ENCODE results near the gene ZNF160. TPM values are rescaled to one million over a fixed set of nuclear protein-coding genes. Genes with fewer than 3 reads are reported as not detected.
"Not testable (repeated sequence)": the region's sequence is repeated elsewhere in the genome, so short reads cannot be mapped to it uniquely, and the experiment has no call there.

Gene ZNF160
- polyA plus RNA-seq (ENCODE audit: insufficient read length): 19.4 TPM

DNA sequence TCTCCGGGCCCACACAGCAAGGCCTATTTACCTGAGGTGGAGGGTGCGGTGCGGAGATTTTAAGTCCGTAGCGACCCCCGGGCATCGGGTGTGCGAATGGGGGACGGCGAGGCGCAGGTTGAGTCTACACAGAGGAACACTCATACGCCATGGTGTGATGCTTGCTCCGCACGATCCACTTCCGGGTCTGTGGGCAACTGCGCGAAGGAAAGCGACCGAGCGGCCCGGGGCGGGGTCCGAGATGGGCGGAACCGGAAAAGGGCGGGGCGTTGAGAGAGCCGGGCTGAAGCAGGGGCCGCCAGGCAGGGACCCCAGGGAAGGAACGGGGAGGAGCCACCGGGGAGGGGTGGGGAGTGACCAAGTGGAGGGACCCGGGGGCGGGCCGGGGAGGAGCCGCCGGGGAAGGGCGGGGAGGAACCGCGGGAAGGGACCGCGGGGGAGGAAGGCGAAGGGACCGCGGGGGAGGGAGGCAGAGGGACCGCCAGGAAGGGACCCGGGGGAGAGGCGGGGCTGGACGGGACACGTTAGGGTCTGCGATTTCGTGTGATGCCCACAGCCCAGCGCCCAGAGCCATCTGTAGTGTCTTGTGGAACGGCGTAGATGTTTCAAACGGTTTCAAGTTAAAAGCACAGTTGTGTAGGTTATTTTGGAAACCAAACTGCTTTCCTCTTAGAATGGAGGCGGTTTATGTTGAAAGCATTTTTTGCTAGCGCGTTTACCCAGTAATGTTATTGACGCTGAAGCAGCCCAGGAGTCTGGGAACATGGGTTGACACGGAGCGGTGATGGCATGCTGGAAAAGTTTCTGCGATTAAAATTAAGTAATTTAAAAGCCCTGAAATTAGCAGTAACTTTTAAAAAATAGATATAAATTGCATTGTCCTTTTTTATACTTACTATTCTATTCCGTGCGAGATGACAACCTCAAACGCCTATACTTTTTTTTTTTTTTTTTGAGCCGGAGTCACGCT, at the start of gene ZNF160:
Gene ZNF160 (minus strand): TSS at position 189 of the 970 bp plus-strand sequence. CDS start 17,146 bp downstream, outside the sequence.
- peak; percentile 90 for DNase-seq (ENCODE audit: low read depth)

DNA sequence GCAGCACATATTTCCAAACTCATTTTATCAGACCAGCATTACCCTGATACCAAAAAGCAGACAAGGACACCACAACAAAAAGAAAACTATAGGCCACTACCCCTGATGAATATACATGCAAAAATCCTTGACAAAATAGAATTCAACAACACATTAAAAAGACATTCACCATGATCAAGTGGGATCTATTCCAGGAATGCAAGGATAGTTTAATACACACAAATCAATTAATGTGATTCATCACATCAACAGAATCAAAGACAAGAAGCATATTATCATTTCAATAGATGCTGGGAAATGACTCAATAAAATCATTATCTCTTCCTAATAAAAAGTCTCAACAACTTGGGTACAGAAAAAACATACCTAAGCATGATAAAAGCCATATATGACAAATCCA, 44.4 kb upstream of the ZNF160 start:
- DNase-seq (ENCODE audit: low read depth): no peak

DNA sequence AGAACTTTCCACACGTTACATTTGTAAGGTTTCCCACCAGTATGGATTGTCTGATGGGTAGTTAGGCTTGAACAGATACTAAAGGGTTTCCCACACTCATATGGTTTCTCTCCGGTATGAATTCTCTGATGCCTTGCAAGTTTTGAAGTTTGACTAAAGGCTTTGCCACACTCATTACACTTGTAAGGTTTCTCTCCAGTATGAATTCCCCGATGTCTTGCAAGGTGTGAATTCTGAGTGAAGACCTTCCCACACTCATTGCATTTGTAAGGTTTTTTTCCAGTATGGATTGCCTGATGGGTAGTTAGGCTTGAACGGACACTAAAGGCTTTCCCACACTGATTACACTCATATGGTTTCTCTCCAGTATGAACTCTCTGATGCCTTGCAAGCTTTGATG, 37.1 kb upstream of the ZNF160 start:
- no peak for DNase-seq (ENCODE audit: low read depth)

DNA sequence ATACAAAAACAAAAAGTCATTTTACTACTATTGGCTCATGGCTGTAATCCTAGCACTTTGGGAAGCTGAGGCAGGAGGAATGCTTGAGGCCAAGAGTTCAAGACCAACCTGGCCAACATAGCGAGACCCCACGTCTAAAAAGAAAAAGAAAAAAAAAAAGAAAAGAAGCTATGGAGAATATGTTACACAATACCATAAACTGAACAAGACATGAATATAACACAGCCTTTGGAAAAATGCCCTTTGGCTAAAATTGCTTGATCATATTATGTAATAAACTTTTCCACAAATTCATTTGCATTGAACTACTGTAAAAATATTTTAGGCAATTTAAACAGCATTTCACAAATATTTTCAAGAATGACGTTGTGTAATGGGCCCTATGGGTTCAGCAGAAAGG, 33.2 kb upstream of the ZNF160 start:
- DNase-seq (ENCODE audit: low read depth): no peak

DNA sequence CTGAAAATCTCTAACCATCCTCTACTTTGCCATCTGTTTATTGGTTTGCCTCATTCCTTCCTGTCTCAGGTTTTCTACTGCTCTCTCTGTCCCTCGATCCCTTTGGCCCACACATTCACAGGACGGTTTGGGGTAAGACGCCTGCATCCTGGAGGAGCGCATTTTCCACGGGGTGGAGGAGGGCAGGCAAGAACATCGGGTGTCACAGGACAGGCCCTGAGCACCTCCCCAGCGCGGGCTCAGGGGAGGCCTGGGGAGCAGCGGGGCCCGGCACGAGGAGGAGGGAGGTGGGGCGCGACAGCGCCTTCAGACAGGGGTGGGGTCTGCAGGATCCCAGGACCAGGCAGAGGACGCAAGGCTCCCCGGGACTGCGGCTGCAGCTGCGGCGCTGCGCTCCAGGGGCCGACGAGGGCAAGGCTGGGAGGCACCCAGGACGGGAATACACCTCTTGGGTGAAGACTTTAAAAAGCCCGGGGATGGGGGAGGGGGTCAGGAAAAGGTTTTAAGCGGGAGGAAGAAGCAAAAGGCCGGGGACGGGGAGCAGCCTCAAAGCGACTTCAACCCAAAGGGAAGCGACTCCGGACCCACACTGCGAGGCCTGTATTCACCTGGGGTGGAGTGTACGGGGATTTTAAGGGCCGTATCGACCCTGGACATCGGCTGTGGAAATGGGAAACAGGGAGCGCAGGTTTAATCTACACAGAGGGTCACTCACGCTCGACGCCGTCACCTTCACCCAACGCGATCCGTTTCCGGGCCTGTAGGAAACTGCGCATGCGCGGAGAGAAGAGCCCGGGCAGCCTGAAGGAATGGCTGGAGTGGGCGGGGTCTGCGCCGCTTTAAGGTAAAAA, 29.1 kb upstream of the ZNF160 start, which contains the start of gene ZNF415:
Gene ZNF415 (minus strand): TSS at position 770 of the 851 bp plus-strand sequence. CDS start 10,234 bp downstream, outside the sequence.
- DNase-seq (ENCODE audit: low read depth): peak; percentile 48

DNA sequence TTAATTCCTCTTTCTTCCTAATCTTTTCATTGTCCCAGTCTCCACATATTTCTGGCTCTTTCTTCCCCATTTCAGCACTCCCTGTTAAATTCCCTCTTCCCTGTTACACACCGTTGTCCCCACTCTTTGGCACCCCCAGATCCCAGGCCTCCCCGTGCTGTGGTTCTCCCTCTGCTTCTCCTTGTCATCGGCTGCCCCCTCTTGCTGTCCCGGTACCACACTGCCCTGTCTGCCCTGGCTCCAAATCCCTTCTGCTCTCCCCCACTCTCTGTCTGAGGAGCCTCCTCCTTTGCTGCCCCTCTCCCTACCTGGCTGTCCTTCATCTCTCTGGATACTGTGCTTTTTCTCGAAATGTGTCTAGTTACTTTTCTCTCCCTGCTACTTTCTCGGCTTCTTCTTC, 28.5 kb upstream of the ZNF160 start:
- DNase-seq (ENCODE audit: low read depth): no peak

DNA sequence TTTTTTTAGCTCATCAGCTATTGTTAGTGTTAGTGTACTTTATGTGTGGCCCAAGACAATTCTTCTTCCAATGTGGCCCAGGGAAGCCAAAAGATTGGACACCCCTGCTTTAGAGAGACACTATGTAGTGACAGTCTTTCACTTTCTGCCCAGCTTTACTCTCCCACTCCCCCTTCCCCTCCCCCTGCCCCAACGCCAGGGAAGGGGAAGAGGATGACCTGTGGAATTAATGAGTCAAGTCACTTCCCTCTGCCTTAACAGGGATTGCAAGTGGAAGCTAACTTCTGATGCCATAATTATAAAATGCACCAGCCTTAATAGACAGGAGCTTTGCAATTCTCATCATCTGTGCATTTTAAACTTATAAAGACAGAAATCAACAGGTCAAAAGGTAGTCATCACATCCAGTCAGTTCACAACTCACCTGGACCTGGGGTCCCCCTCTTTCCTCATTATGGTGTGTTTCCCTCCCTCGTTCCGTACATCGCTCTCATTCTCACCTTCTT, 27.9 kb upstream of the ZNF160 start:
- no peak for DNase-seq (ENCODE audit: low read depth)

DNA sequence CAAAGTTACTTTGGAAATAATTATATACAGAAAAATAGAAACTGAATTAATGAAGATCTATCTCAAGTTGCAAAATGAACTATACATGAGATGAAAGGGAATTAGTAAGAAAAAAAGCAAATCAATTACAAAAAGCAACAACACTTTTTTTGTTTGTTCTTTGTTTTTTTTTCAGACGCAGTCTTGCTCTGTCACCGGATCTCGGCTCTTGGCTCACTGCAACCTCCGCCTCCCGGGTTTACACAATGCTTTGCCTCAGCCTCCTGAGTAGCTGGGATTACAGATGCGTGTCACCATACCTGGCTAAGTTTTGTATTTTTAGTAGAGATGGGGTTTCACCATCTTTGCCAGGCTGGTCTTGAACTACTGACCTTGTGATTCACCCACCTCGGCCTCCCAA, 27.3 kb upstream of the ZNF160 start:
- no peak for DNase-seq (ENCODE audit: low read depth)

DNA sequence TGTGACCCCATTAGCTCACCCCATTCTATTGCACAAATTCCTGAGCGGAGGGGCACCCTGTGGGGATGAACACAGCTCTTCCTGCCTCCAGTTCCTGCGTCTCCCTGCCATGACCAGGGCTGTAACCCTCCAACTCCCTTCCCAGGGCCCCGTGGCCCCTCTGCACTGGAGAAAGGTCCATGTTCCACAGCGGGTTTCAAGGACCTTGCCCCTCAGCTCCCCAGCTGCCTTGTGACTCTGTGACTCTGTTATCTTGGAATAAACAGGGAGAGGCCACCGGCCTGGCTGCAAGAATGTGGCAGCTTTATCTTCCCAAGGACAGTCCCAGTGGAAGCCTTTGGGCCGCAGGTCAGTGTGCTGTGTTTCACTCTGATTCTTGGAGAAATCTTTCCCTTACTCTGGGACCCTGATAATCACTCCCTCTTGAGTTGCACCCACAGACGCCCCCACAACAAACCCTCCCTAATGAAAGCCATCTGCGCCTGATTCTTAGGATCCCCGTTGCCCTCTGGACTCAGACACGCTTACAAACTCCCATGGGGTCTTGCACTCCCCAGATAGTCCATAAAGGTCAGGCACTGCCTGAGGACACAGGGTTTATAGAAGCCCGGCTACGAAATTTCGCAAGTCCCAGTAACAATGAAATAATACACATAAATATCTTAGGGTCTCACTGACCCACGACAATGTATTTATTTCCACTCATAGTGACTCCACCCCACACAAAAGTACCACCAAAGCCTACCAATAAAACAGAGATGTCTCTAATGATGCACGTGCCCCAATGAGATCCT, 23.7 kb upstream of the ZNF160 start:
- DNase-seq (ENCODE audit: low read depth): not testable (repeated sequence)

DNA sequence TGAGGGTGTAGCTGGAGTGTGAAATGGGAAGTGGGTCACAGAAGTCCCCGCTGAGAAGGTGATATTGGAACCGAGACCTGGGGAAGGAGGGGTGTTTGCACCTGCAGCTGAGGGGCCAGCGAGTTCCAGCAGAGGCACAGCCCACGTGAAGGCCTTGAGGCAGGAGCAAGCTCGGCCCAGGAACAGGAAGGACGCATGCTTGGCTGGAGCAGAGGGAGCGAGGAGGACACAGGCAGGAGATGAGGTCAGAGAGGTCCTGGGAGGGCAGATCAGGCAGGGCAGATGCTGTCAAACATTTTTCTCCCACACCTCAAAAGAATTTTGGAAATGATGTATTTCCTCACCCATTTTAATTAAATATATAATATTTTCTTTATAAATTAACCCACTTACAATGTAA, 20.2 kb upstream of the ZNF160 start:
- no peak for DNase-seq (ENCODE audit: low read depth)

DNA sequence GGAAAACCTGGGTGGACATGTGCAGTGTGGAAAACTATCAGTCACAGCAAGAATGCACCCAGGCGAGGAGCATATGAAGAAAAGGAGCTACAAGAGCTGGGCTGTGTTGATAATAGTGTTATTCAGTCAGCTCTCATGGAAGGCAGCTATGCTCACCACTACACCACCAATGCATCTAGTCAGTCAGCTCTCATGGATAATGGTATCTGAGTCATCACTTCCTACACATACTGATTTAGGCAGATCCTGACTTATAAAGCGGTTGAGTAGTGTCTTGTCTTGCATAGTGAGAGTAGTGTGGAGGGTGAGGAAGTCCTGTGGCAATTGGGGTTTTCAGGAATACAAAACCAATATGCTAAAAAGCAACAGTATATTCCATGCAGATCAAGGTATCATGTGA, 9.1 kb upstream of the ZNF160 start:
- DNase-seq (ENCODE audit: low read depth): no peak

DNA sequence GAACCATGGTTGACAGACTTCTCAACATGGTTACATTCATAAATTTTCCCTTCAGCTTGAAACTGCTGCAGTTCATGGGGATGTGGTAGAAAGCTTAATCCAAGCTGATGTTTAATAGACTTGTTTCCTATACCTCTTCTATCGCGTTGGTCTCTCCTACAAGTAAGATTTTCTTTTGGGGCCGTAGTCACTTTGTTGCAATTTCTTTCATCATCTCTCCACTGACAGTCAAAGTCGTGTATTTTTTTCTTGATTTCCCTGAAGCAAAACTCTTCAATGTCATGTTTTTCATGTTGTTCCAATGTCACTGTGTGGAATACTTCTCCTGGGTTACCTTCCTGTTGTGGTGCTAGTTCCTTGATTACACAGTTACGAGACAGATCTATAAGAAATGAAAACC, 6.3 kb upstream of the ZNF160 start:
- no peak for DNase-seq (ENCODE audit: low read depth)

DNA sequence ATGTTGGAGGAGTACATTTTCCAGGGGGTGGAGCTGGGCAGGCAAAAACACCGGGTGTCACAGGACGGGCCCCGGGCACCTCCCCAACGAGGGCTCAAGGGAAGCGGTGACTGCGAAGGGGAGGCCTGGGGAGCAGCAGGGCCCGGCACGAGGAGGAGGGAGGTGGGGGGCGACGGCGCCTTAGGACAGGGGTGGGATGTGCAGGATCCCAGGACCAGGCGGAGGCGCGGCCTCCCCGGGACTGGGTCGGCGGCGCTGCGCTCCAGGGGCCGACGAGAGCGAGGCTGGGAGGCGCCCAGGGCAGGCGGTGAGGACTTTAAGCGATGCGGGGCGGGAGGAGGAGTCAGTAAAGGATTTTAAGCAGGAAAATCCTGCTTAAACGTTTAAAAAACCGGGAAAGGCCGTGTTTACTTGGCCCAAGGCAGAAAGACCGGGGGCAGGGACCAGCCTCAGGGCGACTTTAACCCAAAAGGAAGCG, 427 bp downstream of the ZNF160 start:
- no peak for DNase-seq (ENCODE audit: low read depth)

DNA sequence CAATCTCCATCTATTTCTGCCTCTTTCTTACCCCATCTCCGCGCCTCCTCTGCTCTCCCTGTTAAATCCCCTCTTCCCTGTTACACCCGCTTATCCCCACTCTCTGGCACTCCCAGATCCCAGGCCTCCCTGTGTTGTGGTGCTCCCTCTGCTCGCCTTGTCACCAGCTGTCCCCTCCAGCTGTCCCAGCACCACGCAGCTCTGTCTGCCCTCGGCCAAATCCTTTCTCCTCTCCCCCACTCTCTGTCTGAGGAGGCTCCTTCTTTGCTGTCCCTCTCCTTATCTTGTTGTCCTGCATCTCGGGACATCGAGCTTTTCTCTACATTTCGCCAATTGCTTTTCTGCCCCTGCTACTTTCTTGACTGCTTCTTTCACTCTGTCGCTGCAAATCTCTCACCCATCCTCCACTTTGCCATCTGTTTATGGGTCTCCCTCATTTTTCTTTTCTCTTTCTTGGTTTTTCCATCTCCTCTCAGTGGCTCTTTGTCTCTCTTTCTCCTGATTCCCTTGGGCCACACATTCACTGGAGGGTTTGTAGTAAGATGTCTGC, 941 bp downstream of the ZNF160 start:
- no peak for DNase-seq (ENCODE audit: low read depth)

DNA sequence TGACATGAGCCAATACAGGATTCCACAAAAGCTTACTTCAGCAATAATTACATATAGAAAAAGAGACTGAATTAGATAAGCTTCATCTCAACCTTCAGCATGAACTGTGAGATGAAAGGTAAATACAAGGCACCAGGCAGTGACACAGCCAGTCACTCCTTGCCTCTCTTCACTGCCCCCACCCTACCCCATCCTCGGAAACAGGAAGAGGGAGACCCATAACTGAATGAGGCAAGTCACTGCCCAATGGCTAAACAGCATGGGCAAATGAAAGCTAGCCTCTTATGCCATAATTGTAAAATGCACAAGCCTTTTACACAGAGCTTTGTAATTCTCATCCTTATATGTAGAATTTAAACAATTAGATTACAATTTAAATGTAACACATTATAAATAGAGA, 1.7 kb downstream of the ZNF160 start:
- no peak for DNase-seq (ENCODE audit: low read depth)

DNA sequence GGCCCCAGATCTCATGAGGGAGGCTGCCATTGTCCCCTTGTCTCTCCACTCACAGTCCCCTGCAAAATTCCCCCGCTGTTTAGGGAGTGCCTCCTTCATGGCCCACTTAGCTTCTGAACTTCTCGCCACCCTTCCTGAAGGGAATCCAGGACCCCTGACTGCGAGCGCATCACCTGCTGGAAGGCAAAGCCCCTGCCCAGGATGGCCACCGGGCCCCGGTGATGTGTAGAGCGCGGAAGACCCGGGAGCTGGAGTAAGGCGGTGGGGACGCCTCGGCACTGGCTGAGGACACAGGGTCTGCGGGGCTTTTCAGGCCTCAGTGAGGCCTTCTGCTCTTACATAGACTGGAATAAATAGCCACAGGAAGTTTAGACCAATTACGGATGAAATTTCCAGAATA, 4.7 kb downstream of the ZNF160 start:
- DNase-seq (ENCODE audit: low read depth): not testable (repeated sequence)

DNA sequence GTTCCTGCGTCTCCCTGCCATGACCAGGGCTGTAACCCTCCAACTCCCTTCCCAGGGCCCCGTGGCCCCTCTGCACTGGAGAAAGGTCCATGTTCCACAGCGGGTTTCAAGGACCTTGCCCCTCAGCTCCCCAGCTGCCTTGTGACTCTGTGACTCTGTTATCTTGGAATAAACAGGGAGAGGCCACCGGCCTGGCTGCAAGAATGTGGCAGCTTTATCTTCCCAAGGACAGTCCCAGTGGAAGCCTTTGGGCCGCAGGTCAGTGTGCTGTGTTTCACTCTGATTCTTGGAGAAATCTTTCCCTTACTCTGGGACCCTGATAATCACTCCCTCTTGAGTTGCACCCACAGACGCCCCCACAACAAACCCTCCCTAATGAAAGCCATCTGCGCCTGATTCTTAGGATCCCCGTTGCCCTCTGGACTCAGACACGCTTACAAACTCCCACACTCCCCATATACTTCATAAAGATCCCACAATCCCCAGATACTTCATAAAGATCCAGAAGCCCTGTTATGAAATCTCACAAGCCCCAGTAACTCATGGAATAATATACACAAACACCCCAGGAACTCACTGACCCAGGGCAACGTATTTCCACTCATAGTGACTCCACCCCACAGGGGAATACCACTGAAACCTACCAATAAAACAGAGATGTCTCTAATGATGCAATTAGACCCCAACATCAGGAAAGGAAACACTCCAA, 6.1 kb downstream of the ZNF160 start:
- not testable (repeated sequence) for DNase-seq (ENCODE audit: low read depth)

DNA sequence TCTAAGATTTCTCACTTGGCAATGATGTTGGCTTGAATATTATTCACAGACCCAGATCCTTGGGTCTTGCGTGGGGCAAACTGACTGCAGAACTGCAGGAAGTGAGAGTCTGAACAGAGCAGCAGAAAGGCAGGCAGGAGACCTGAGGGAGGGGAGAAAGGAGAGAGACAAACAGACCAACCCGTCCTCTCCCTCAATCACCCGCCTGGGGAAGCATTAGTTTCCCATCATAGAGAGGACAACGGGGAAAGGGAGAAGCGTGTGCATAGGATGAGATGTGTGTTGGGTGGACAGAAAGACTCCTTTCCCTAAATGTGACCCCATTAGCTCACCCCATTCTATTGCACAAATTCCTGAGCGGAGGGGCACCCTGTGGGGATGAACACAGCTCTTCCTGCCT, 6.6 kb downstream of the ZNF160 start:
- not testable (repeated sequence) for DNase-seq (ENCODE audit: low read depth)

DNA sequence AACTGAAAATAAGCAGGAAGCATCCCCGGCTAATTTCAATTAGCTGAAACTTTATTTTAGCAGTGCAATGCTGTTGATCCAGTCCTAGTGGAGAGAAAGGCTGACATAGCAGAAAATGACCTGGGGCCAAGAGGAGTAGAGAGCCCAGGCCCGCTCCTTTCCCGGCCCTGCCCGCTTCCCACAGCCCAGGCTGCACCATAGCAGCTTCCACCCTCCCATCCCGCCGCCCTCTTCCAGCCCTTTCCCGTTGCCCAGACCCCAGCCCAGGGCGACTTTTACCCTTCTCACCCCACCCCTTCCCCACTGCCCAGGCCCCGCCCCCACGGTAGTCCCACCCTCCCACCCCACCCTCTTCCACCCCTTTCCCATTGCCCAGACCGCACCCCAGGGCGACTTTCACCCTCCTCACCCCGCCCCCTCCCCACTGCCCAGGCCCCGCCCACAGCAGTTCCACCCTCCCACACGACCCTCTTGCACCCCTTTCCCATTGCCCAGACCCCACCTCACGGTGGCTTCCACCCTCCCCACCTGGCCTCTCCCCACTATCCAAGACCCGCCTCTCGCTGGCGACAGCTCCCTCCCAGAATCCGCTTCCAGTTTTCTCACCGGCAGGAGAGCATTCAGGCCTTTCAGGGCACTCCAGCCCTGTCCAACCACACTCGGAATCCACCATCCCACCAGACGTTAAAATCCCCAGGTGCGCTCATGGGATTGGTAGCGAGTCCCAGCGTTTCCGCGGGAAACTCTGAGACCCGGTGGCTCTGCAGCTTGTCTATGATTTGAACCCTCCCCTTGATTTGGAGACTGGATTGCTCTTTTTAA, 8.3 kb downstream of the ZNF160 start:
- DNase-seq (ENCODE audit: low read depth): no peak

Measured in forelimb muscle (tissue), 1 donor.